ENCODE measurements around the gene STK16. TPM values are rescaled to one million over a fixed set of nuclear protein-coding genes. Genes with fewer than 3 reads are reported as not detected.
A peak's percentile ranks its signal among the peaks of the same experiment; 100 is the strongest.

Gene STK16
- total RNA-seq, 2 experiments from 2014 or later, result 27.8 to 30.7 TPM

DNA sequence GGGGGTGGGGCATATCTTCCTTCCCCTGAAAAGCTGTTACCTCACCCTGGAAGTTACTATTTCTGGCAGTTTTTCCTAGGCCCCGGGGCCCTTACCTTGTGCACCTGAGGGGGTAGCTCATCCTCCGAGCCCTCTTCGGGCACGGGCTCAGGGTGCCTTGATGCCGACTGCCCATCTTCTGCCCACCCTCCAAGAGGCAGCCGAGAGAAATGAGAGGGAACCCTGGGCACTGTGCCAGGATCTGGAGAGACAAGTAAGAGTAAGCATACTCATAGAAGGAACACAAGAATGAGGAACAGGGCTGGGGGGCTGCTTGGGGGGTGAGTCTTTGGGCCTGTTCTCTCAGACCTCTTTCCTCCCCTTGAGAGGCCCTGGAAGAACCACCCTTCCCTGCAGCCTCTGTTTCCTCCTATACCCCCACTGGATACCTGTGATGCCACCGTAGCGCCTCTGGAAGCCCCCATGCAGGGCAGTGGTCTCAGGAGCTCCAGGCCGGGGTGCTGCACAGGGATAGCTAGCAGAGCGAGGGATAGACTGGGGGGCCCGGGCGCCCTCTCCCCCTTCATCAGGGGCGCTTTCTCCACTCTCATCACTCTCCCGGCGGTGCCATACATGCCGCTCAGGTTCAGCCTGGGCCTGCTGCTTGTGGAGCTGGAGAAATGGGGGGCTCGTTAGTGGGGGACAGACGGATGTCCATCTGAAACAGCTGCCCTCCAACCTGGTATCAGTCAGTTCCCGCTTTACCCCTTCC is 24.5 kb upstream of the STK16 start:
- DNase-seq, result no peak

DNA sequence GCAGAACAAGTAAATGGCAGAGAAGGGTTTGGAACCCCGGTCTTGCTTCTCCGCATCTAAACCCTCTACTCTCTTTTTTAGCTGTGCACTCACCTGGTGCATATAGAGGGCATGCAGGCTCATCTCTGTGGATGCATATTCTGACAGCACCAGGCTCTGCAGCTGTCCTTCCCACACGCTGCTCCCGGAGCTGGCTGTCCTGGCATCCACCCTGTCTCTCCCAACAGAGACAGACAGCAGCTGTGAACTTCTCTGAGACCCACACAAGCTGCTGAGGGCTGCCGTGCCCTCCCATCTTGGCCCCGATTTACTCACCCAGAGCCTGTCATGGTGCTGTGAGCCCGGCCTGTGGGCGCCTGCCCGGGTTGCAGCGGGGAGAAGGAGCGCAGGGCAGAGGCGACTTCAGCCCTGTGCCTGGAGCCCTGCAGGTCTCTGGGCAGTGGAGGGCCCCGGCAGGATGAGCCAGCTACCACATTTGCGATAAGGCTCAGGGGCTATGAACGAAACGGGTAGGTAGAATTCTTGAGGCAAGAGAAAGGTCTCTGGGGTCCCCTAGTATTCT is 23.2 kb upstream of the STK16 start:
- Mint-ChIP-seq H3K4me3 (no peak overlapping the region), H3K36me3 (peaks cover 23% of the 10 kb centered on the region), H3K27ac (no peak overlapping the region), H3K27me3 (no peaks in the 10 kb centered on the region), H3K9me3 (no peaks in the 10 kb centered on the region), H3K4me1 (peaks cover 17% of the 10 kb centered on the region)
- DNase-seq, result no peak

More for the DNA sequence above, 24.5 kb upstream of the STK16 start:
- no peaks in the 10 kb centered on the region for H3K9me3 Mint-ChIP-seq
- H3K27ac Mint-ChIP-seq, result no peak overlapping the region
- H3K27me3 Mint-ChIP-seq, result no peaks in the 10 kb centered on the region
- peaks cover 27% of the 10 kb centered on the region for H3K36me3 Mint-ChIP-seq
- H3K4me3 Mint-ChIP-seq, result no peak overlapping the region
- peaks cover 21% of the 10 kb centered on the region for H3K4me1 Mint-ChIP-seq

DNA sequence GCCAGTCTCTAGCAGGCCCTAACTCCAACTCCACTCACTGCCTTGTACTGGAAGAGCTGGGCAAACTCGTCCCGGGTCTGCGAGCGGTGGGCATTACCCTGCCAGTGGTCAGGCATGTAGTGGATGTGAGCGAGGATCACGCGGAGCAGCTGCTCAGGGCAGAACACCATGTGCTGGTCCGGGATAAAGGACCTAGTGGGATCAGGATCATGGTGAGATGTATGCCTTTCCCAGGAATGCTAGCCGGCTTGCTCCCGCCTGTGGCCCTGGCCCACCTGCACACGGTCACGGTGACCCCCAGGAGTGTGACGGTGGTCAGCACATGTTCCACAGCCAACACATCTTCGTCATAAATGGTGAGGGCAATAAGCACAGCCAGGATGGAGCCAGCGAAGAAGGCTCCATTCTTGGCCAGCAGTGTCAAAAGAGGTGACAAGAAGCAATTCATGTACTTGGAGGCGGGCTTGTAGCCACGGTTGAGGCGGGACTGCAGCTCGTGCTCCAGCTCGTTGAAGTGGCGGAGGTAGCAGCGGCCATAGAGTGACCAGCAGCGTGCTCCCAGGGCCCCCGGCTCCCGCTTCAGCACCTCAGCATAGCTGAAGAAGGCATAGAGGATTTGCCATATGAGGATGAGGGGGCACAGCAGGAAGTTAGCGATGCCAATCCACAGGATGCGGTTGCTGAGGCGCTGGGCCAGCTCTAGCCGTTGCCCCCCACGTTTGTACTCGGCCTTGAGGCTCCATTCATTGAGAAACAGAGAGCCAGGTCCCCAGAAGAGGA is 21.3 kb upstream of the STK16 start:
- H3K27me3 Mint-ChIP-seq, result no peaks in the 10 kb centered on the region
- no peak for DNase-seq
- H3K9me3 Mint-ChIP-seq, result no peaks in the 10 kb centered on the region
- peaks cover 20% of the 10 kb centered on the region for H3K4me1 Mint-ChIP-seq
- H3K36me3 Mint-ChIP-seq, result peaks cover 35% of the 10 kb centered on the region
- no peak overlapping the region for H3K27ac Mint-ChIP-seq
- H3K4me3 Mint-ChIP-seq, result no peak overlapping the region

DNA sequence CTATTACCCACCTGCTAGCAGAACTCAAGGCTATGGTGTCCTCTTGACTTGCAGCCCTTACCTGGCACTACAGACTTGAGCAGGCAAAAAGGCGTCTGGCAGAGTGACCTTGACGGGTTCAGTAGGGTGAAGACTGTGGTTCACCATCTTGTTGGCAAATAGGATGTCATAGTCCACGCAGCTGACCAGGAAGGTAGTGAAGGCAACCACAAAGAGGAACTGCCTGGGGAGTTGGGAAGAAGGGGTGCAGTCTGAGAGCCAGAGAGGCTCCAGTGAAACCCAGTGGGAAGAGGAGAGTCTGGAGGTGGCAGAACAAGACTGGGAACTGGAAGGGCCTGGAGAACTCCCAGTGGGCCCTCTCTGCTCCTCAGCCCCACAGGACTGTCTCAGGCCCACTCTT is 19.9 kb upstream of the STK16 start:
- no peak overlapping the region for H3K4me3 Mint-ChIP-seq
- DNase-seq, result no peak
- no peaks in the 10 kb centered on the region for H3K27me3 Mint-ChIP-seq
- H3K27ac Mint-ChIP-seq, result no peak overlapping the region
- H3K9me3 Mint-ChIP-seq, result no peaks in the 10 kb centered on the region
- H3K36me3 Mint-ChIP-seq, result peaks cover 32% of the 10 kb centered on the region
- peaks cover 16% of the 10 kb centered on the region for H3K4me1 Mint-ChIP-seq

DNA sequence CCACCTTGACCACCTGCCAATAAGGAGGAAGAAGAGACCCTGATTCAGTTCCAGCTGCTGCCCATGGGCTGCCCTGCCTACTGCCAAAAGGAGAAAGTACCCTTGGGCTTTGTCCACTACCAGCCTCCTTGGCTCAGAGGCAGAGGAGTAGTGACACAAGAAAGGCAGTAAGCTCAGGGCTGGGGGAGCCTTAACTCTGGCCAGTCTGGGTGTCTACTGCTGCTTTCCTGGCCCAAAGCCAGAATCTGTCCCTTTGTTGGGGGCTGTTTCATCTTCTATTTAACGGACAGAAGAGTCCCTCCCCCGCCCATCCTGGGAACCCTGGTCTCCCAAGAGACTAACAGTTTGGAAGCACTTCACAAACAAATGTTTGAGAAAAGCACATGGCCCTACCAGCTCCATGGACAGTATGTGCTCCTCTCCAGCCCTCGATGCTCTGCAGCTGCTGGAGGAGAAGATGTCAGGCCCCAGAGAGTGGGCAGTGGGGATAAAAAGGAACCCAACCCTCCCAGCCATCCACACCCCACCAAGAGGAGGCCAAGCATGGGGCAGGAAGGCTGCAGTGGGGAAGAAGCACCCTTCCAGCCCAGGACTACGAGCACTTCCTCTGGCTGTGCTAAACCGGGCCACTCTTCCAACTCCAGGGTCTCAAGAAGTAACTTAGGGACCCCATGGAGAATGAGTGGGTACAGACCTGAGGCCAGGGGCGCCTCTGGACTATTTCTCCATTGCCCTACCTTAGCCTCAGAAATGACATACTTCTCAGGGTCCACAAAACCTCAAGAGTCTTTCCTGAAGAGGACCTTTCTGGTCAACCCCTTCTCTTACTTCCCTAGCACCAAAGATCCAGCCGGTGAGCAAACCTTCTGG is 17.0 kb upstream of the STK16 start:
- Mint-ChIP-seq H3K9me3 (no peaks in the 10 kb centered on the region), H3K27me3 (no peaks in the 10 kb centered on the region), H3K4me3 (peak overlapping the region; percentile 98), H3K4me1 (peaks cover 30% of the 10 kb centered on the region), H3K27ac (peak overlapping the region; percentile 78), H3K36me3 (peaks cover 51% of the 10 kb centered on the region)
- no peak for DNase-seq

DNA sequence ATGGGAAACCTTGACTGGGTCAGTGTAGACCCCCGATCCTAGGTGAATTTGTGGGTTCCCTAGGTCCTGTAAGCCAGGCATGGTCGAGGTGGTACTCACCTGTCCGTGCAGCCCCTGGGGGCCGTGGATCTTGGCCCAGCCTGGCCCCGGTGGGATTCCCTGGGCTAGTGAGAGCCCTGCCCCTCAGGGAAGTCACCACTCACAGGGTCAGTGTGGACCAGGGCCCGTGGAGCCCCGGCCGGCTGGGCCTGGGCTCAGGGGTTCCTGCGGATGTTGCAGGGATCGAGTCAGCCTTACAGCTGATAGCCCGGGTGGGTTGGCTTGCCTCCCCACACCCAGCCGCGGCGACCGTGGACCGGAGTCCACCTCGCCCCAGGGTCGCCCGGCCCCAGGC is 16.4 kb upstream of the STK16 start:
- Mint-ChIP-seq H3K9me3 (no peaks in the 10 kb centered on the region), H3K27me3 (no peaks in the 10 kb centered on the region), H3K27ac (peak overlapping the region; percentile 78), H3K4me3 (peak overlapping the region; percentile 98), H3K36me3 (peaks cover 54% of the 10 kb centered on the region), H3K4me1 (peaks cover 35% of the 10 kb centered on the region)
- no peak for DNase-seq

DNA sequence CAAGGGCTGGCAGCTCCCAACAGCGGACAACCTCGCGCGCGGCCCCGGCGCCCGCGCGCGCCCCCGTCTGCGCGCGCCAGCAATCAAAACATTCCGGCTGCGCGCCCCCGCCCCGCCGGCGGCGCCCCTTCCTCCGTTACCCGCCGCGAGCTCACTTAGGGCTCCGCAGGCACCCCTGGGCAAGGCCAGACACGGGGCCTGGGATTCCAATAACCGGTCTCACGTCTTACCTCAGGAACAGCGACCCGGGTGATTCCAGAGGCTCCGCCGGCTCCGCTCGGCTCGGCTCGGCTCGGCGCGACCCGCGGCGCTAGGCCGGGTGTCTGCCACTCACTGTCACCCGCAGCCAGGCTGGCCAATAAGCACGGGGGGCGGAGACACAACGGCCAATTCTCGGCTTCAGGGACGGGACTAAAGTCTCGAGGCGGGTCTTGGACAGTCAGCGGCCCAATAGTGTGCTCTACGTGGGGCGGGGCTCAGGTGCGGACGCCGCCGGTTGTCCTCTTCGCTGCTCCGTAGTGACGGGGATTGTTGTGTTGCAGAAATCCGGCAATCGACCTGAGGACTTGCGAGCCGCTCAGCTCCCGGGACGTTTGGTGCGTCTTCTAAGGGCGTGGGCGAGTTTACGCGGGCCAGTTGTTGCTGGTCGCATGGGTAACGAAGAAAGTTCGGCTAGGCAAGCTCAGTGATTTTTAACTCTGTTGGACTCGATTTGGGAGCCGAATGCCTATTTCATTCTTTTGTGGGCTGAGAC is 15.8 kb upstream of the STK16 start, which contains the start of the genes ANKZF1 and ATG9A:
TSS of gene ANKZF1 (plus strand) at position 502 of the 754 bp plus-strand sequence. CDS start 452 bp downstream, outside the sequence.
TSS of gene ATG9A (minus strand) at position 332 of the 754 bp plus-strand sequence. CDS start 1,612 bp downstream, outside the sequence.
- no peaks in the 10 kb centered on the region for H3K27me3 Mint-ChIP-seq
- H3K9me3 Mint-ChIP-seq, result no peaks in the 10 kb centered on the region
- peak within 1 kb of the TSS; percentile 100 for H3K27ac Mint-ChIP-seq
- peak; percentile 99 for DNase-seq
- H3K4me3 Mint-ChIP-seq, result peak within 1 kb of the TSS; percentile 98
- peaks cover 36% of the 10 kb centered on the region for H3K4me1 Mint-ChIP-seq
- H3K36me3 Mint-ChIP-seq, result peaks cover 58% of the 10 kb centered on the region

DNA sequence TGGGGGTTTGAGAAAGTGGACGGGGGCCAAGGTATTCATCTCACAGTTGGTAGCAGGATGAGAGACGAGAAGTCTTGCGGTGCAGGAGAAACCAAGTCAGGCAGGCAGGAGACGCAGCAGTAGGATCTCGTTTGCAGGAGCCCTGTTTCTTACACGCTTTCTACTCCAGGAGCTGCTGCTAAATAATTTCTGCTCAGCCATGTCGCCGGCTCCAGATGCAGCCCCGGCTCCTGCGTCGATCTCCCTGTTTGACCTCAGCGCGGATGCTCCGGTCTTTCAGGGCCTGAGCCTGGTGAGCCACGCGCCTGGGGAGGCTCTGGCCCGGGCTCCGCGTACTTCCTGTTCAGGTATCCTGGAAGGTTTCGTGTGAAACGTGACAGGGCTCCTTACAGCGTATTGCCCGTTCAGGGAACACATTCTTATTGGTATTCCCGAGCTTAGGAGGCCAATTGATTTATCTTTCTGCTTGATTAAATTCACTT is 15.2 kb upstream of the STK16 start:
- peak overlapping the region; percentile 100 for H3K27ac Mint-ChIP-seq
- peaks cover 36% of the 10 kb centered on the region for H3K4me1 Mint-ChIP-seq
- peaks cover 59% of the 10 kb centered on the region for H3K36me3 Mint-ChIP-seq
- H3K27me3 Mint-ChIP-seq, result no peaks in the 10 kb centered on the region
- no peaks in the 10 kb centered on the region for H3K9me3 Mint-ChIP-seq
- H3K4me3 Mint-ChIP-seq, result peak overlapping the region; percentile 98
- peak; percentile 59 for DNase-seq

DNA sequence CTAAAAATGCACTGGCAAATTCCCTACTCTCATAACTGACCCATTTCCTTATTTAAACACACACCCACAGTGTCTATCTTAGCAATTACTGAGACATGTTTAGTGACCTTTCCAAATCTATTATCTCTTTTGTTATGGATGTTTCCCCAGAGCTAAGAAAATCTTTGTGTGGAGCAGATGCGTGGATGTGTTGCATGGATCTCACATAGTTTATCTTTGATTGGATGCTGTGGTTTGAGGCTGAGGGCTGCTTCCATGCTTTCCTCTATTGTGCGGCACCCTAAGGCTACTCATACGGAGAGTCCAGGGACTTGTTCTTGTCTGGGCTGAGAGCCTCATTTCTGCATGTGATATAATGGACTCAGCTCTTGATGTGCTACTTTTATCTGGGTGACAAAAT is 10.9 kb upstream of the STK16 start:
- Mint-ChIP-seq H3K36me3 (peaks cover 53% of the 10 kb centered on the region), H3K4me1 (peaks cover 20% of the 10 kb centered on the region), H3K27me3 (no peaks in the 10 kb centered on the region), H3K9me3 (no peaks in the 10 kb centered on the region), H3K27ac (no peak overlapping the region), H3K4me3 (no peak overlapping the region)
- DNase-seq, result no peak

DNA sequence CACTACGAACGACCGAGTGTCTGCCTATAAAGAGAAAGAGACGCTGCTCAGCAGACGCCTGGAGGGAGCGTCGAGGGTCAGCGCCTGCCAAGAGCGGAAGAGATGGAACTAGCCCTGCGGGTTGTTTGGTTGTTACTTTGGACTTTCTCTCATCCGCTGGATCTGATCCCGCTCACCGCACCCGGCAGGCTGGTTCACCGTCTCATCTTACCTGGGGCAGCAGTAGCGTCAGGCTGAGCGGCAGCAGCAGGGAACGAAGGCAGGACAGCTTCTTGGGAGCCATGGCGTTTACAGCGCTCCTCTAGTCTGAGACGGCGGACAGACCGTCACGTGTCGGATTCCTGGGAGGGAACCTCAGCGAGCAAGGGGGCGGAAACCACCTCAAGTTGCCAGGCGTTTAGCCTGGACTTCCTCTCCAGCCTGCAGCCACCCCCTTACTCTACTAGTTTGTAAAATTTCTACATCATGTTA is 2.0 kb upstream of the STK16 start:
- Mint-ChIP-seq H3K4me1 (peaks cover 38% of the 10 kb centered on the region), H3K27me3 (no peaks in the 10 kb centered on the region), H3K9me3 (no peaks in the 10 kb centered on the region), H3K4me3 (peak overlapping the region; percentile 72), H3K36me3 (peaks cover 18% of the 10 kb centered on the region), H3K27ac (peak overlapping the region; percentile 22)
- no peak for DNase-seq

DNA sequence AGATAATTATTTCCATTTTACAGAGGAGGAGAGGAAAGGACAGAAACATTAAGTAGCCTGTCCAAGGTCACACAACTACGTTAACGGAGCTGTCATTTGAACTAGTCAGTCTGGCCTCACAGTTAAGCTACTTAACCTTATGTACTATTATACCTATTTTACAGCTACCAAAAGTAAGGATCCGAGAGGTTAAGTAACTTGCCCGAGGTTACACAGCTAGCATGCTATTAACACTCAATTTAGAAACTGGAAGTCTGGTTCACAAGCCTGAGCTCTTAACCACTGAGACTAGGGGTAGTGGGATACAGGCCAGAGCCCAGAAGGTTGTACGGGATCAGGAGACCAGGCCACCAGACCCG is 511 bp upstream of the STK16 start:
- Mint-ChIP-seq H3K9me3 (no peaks in the 10 kb centered on the region), H3K4me1 (peaks cover 53% of the 10 kb centered on the region), H3K27ac (peak overlapping the region; percentile 99), H3K27me3 (no peaks in the 10 kb centered on the region), H3K4me3 (peak overlapping the region; percentile 97), H3K36me3 (peaks cover 28% of the 10 kb centered on the region)
- DNase-seq, result no peak

DNA sequence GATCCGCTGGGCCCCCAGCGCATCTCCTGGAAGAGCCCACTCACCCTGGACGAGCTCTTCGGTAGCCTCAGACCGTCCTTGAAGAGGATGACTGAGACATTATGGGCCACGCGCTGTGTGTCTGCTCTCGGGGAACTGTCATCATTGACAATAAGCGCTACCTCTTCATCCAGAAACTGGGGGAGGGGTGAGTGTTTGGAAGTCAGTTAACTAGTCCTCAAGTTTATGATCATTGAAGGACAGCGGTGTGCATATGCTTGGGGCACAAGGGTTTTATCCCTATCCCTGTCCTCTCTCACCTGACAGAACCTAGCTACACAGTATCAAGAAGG is 586 bp downstream of the STK16 start:
- H3K9me3 Mint-ChIP-seq, result no peaks in the 10 kb centered on the region
- H3K4me1 Mint-ChIP-seq, result peaks cover 64% of the 10 kb centered on the region
- peaks cover 33% of the 10 kb centered on the region for H3K36me3 Mint-ChIP-seq
- H3K4me3 Mint-ChIP-seq, result peak overlapping the region; percentile 97
- H3K27ac Mint-ChIP-seq, result peak overlapping the region; percentile 99
- no peak for DNase-seq
- H3K27me3 Mint-ChIP-seq, result no peaks in the 10 kb centered on the region

DNA sequence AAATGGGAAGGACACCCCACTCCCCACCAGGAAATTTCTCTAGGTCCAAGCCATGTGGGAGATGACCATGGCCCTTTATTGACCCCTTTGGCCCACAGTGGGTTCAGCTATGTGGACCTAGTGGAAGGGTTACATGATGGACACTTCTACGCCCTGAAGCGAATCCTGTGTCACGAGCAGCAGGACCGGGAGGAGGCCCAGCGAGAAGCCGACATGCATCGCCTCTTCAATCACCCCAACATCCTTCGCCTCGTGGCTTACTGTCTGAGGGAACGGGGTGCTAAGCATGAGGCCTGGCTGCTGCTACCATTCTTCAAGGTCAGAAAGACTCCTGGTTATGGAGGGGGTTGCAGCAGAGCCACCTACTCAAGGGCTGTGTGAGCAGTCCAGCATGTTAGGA is 1.3 kb downstream of the STK16 start:
- no peaks in the 10 kb centered on the region for H3K27me3 Mint-ChIP-seq
- peak overlapping the region; percentile 97 for H3K4me3 Mint-ChIP-seq
- peaks cover 71% of the 10 kb centered on the region for H3K4me1 Mint-ChIP-seq
- no peak for DNase-seq
- peaks cover 40% of the 10 kb centered on the region for H3K36me3 Mint-ChIP-seq
- no peaks in the 10 kb centered on the region for H3K9me3 Mint-ChIP-seq
- peak overlapping the region; percentile 76 for H3K27ac Mint-ChIP-seq

Measured in activated naive CD8-positive, alpha-beta T cell treated with anti-CD3 and anti-CD28 coated beads for 36 hours (primary cell).